HG03575 (cell line): Measurements from ENCODE around the gene GCC1.
A peak's percentile ranks its signal among the peaks of the same experiment; 100 is the strongest.

Experiments used
- ATAC-seq: cut with Tn5 transposase; IDR thresholded peaks from one replicate; pipeline ENCODE4 v1.9.1; 2021; ENCODE audit not compliant: unreplicated experiment, insufficient number of reproducible peaks, low FRiP score; ENCODE audit errors: extremely low read depth

Gene GCC1

GRCh38 chr7:127585044-127585953 lies at the start of gene GCC1:
Gene GCC1, minus strand, starts transcription at chr7:127585596. Its CDS starts 414 bp downstream, at chr7:127585182.
- peak; percentile 70 for ATAC-seq

- ATAC-seq = no peak
These were observed 47.0 kb upstream of the GCC1 start for GRCh38 chr7:127632276-127632910.

DNA sequence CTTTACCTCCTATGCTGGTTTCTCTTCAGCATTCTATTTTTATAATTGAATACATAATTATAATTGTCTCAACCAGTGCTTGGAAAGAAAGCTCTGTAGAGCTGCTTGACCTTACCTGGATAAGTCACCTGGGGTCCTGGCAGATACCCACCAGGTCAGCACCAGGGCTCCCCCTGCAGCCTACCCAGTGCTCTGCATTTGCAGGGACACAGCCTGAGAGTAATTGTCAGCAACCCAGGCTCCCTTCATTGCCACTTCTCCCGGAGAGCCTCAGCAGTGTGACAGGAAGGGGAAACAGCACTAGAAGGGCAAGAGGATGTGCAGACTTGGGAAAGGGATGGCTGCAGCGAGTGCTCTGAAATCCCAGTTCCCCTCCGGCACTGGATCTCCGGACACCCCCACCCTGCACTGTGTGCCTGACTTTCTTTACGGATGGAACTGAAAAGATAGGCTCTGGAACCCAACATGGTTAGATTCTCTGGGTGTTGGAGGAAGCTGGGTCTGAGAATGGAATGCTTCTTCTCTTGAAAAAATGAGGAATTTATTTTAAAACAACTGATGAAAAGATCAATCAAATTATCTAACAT lies 44.0 kb upstream of the GCC1 start:
- no peak for ATAC-seq

DNA sequence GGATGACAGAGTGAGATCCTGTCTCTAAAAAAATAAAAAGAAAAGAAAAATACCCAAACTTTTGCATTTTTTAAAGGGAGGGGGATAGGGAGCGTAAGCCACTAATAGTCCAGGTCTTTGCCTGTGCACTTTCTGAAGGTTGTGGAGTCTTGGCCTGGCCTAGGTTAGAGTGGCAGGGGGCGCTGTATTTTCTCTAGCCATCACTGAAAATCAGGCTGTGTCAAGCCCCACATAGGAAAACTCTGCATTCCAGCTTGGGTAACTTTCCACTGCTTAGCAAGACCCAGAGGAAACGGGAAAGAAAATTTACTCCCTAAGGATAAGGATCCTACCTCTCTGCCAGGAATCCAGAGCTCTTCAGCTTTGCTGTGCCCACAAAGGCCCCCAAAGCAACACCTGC lies 43.0 kb upstream of the GCC1 start:
- no peak for ATAC-seq

- ATAC-seq = no peak
These were observed 39.9 kb upstream of the GCC1 start for GRCh38 chr7:127625331-127625730.

DNA sequence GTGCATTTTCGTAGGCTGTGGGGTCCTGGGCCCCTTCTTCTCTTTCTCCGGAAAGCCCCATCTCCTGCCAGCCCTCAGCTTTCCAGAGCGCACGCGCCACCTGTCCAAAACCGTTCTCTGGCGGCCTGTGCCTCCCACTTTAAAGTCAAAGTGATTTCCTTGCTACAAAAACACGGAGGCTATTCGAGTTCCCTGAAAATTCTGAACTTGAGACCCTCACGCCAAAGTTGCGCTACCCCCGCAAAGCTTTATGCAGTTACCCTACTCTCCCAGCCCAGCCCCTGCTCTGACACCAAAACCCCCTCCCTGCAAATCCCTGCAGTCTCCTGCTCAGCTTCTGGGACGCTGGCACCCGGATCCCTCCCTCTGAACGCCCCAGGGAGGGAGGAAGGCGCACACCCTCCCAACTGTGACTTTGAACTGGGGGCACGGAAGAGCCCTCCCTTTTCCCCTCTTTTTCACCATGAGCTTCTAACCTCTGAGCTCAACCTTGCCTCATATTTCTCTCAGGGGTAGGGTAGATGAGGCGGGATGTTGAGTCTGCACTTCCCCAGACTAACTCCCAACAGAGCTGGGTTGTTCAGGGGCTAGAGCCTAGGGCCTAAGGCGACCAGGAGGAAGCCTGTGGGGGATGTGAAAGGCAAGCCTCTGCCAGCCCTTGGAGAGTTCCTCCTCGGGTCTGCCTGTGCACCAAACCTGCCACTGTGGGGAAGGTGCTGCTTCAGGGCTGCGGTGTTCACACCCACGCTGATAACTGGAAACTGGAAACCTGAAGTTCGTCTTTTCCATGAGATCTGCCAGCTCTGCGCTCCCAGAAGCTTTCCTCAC lies 35.2 kb upstream of the GCC1 start:
- ATAC-seq = no peak

- ATAC-seq = no peak
These were observed 34.4 kb upstream of the GCC1 start for GRCh38 chr7:127619681-127620405.

DNA sequence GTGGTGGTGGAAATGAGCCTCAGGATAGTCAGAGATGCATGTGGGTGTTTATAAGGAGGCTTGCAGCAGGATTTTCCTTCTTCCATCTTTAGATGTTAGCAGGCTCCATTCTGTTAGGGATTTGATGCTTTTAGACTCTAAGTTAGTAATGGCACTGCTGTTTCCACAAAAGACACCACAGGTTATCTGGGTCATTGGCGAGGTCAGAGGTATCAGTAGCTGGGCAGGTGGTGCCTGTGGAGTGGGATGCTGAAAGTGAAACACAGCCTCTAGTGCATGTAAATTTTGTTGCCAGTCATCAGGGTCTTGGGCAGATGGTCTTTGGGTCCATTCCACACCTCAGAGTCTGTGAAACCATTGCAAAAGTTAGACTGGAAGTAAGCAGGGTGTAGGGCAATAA lies 33.4 kb upstream of the GCC1 start:
- ATAC-seq = no peak

DNA sequence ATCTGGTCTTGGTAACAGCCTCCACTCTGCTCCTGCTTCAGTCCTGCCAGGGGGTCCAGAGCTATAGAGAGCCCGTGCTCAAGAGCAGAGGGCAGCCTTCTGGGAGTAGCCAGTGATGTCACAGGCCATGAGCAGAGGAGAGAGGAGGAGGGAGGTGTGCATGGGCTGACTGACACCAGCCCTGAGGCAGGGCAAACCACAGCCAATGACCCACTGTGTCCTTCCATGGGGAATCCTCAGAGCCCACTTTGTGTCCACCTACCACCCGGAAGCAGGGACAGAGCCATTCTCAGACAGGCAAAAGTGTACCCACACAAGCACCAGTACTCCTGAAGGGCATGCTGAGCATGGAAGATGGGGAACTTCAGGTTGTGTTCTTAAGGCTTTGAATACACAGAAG lies 32.6 kb upstream of the GCC1 start, which contains the start of gene PAX4:
Gene PAX4, minus strand, starts transcription at position 101 of the 400 bp plus-strand sequence. CDS start 2,214 bp downstream, outside the sequence.
- no peak for ATAC-seq

GRCh38 chr7:127616724-127617123 lies 31.3 kb upstream of the GCC1 start:
- no peak for ATAC-seq

GRCh38 chr7:127612263-127612662 lies 26.9 kb upstream of the GCC1 start:
- ATAC-seq = no peak

GRCh38 chr7:127609297-127609696 lies 23.9 kb upstream of the GCC1 start:
- ATAC-seq = no peak

GRCh38 chr7:127608446-127608845 lies 23.1 kb upstream of the GCC1 start:
- ATAC-seq = no peak

DNA sequence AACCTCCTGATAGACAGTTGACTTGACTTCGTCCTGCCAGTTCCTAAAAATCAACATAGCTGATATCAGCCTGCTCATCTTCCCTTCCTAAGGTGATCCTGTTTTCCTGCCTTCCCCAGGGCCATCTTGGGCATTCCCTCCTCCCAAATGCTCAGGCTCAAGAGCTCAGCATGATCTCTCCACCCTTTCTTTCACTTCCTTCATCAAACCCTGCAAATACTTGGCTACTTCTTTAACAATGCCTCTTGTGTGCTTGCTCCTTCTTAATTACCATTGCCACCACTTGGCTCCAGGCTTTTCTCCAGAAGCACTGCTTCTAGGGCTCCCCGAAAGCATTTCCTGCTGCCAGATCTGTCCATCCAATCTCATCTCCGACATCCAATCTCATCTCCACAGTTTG lies 15.5 kb upstream of the GCC1 start:
- ATAC-seq = no peak

DNA sequence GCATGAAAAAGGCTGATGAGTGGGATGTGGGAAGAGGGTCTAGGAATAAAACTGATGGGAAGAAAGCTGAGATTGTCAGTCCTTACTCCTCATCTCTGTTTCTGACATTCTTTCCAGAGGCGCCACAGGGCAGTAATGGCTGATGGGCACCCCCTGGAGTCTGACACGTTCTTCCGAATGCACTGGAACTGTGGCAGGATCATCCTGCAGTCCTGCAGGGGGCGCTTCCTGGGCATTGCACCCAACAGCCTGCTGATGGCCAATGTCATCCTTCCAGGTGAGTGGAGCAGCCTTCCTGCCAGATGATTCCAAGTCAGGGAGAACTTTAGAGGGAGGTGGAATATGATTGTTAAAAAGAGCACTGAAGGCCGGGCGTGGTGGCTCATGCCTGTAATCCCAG lies 12.9 kb upstream of the GCC1 start:
- no peak for ATAC-seq

- no peak for ATAC-seq
These were observed 10.3 kb upstream of the GCC1 start for GRCh38 chr7:127595737-127596136.

- no peak for ATAC-seq
These were observed 9.1 kb upstream of the GCC1 start for GRCh38 chr7:127594490-127594889.

GRCh38 chr7:127592550-127592949 lies 7.2 kb upstream of the GCC1 start:
- no peak for ATAC-seq
